Measurements from ENCODE around the gene TBX19. TPM values are rescaled to one million over a fixed set of nuclear protein-coding genes. Genes with fewer than 3 reads are reported as not detected.

The TBX19 gene
- total RNA-seq, 1 experiment from 2014 or later: 1.2 TPM

GRCh38 chr1:168293356-168293755 lies 12.7 kb downstream of the TBX19 start (continued):
- TF ChIP-seq TP53 (CRISPR knock-in tag; IDR thresholded peaks at IDR 0.05): no peak
- no peak for TF ChIP-seq NR1H2 (CRISPR knock-in tag; IDR thresholded peaks at IDR 0.05)
- no peak for TF ChIP-seq NFATC4 (CRISPR knock-in tag; IDR thresholded peaks at IDR 0.05)
- TF ChIP-seq SMAD4 (CRISPR knock-in tag; IDR thresholded peaks at IDR 0.05): no peak
- TF ChIP-seq GABPB1 (CRISPR knock-in tag; IDR thresholded peaks at IDR 0.05): no peak
- no peak for TF ChIP-seq ATF2 (CRISPR knock-in tag; IDR thresholded peaks at IDR 0.05; ENCODE audit: borderline replicate concordance, low read depth)
- TF ChIP-seq CDX4 (CRISPR knock-in tag; IDR thresholded peaks at IDR 0.05; ENCODE audit: borderline replicate concordance): no peak
- TF ChIP-seq, protein P1, sequence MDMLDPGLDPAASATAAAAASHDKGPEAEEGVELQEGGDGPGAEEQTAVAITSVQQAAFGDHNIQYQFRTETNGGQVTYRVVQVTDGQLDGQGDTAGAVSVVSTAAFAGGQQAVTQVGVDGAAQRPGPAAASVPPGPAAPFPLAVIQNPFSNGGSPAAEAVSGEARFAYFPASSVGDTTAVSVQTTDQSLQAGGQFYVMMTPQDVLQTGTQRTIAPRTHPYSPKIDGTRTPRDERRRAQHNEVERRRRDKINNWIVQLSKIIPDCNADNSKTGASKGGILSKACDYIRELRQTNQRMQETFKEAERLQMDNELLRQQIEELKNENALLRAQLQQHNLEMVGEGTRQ (CRISPR knock-in tag; IDR thresholded peaks at IDR 0.05): no peak
- no peak for TF ChIP-seq EMX1 (CRISPR knock-in tag; IDR thresholded peaks at IDR 0.05)

GRCh38 chr1:168295411-168296114 lies 14.9 kb downstream of the TBX19 start:
- H3K36me3 Mint-ChIP-seq: no peaks in the 10 kb centered on the region
- peaks cover 27% of the 10 kb centered on the region for H3K27me3 Mint-ChIP-seq (ENCODE audit: low read depth)
- peaks cover 19% of the 10 kb centered on the region for H3K4me1 Mint-ChIP-seq
- H3K4me3 Mint-ChIP-seq: no peak overlapping the region
- H3K9me3 Mint-ChIP-seq: no peaks in the 10 kb centered on the region
- DNase-seq (ENCODE audit: low spot score) (no peak), ATAC-seq (no peak)
- CTCF ChIA-PET: no interaction called here
- TF ChIP-seq FOXP1 (CRISPR knock-in tag; IDR thresholded peaks at IDR 0.05; ENCODE audit: borderline replicate concordance) (no peak), FOXJ3 (CRISPR knock-in tag; IDR thresholded peaks at IDR 0.05; ENCODE audit: borderline replicate concordance) (no peak), ETV6 (CRISPR knock-in tag; IDR thresholded peaks at IDR 0.05) (no peak), NR3C1 (CRISPR knock-in tag; conservative IDR thresholded peaks at IDR 0.05; ENCODE audit: low read depth) (no peak), IRF2 (CRISPR knock-in tag; IDR thresholded peaks at IDR 0.05; ENCODE audit: borderline replicate concordance, low read depth) (no peak), RELA (CRISPR knock-in tag; IDR thresholded peaks at IDR 0.05; ENCODE audit: borderline replicate concordance) (no peak), E2F4 (CRISPR knock-in tag; IDR thresholded peaks at IDR 0.05; ENCODE audit: borderline replicate concordance, low read depth) (no peak)
- POLR2A ChIA-PET: interaction anchor here (0.5 kb wide), 1 partner anchor 517 kb away, joined by 3 read pairs; no protein-coding TSS in a partner anchor
- H3K27ac Mint-ChIP-seq: no peak overlapping the region

DNA sequence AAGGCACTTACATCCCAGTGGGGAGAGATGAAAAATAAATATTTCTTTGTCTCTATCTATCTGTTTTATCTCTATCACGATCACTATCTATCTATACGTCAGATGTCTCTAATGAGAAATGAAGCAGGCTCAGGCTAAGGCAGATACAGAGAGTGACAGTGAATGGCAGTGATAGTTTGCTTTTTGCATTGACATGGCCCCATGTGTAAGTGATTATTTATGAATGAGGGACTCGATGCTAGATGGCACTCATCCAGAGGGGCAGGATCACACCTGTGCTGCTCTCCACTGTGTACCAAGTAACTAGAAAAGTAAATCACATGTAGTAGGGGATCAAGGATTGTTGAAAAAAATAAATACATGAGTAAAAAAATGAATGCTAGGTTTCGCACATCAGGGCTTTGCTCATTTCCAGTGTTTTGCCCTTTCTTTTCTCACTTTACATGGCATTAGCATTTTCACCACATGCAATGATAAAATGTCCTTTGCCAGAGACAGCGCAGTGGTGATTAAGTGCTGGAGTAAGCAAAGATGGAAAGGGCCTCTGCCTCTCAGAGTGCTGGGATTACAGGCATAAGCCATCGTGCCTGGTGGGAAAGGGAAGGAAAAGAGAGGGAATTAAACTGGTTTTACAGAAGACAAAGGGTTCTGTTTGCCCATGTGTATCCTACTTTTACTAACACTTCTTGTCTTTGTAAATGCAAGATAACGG lies 16.5 kb downstream of the TBX19 start:
- no peaks in the 10 kb centered on the region for H3K36me3 Mint-ChIP-seq
- no peak overlapping the region for H3K4me3 Mint-ChIP-seq
- H3K27ac Mint-ChIP-seq: no peak overlapping the region
- H3K9me3 Mint-ChIP-seq: no peaks in the 10 kb centered on the region
- ChIA-PET POLR2A (no interaction called here), CTCF (no interaction called here)
- H3K27me3 Mint-ChIP-seq (ENCODE audit: low read depth): peaks cover 14% of the 10 kb centered on the region
- ATAC-seq (no peak), DNase-seq (ENCODE audit: low spot score) (no peak)
- H3K4me1 Mint-ChIP-seq: peaks cover 8% of the 10 kb centered on the region
- TF ChIP-seq, protein P2, sequence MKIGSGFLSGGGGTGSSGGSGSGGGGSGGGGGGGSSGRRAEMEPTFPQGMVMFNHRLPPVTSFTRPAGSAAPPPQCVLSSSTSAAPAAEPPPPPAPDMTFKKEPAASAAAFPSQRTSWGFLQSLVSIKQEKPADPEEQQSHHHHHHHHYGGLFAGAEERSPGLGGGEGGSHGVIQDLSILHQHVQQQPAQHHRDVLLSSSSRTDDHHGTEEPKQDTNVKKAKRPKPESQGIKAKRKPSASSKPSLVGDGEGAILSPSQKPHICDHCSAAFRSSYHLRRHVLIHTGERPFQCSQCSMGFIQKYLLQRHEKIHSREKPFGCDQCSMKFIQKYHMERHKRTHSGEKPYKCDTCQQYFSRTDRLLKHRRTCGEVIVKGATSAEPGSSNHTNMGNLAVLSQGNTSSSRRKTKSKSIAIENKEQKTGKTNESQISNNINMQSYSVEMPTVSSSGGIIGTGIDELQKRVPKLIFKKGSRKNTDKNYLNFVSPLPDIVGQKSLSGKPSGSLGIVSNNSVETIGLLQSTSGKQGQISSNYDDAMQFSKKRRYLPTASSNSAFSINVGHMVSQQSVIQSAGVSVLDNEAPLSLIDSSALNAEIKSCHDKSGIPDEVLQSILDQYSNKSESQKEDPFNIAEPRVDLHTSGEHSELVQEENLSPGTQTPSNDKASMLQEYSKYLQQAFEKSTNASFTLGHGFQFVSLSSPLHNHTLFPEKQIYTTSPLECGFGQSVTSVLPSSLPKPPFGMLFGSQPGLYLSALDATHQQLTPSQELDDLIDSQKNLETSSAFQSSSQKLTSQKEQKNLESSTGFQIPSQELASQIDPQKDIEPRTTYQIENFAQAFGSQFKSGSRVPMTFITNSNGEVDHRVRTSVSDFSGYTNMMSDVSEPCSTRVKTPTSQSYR (CRISPR knock-in tag; IDR thresholded peaks at IDR 0.05): no peak
- no peak for TF ChIP-seq IRF2 (CRISPR knock-in tag; IDR thresholded peaks at IDR 0.05; ENCODE audit: borderline replicate concordance, low read depth)
- TF ChIP-seq TP53 (CRISPR knock-in tag; IDR thresholded peaks at IDR 0.05): no peak
- TF ChIP-seq RELA (CRISPR knock-in tag; IDR thresholded peaks at IDR 0.05; ENCODE audit: borderline replicate concordance): no peak
- TF ChIP-seq ZNF219 (CRISPR knock-in tag; IDR thresholded peaks at IDR 0.05; ENCODE audit: borderline replicate concordance): no peak
- no peak for TF ChIP-seq TEAD1 (CRISPR knock-in tag; IDR thresholded peaks at IDR 0.05)
- TF ChIP-seq ZNF232 (CRISPR knock-in tag; IDR thresholded peaks at IDR 0.05): no peak
